MM.1S (cell line): Measurements from ENCODE around the gene TMEM141.

Source experiments
- CTCF ChIP-seq: fragments of 300-600 bp; sonication (generic); IDR thresholded peaks from 2 replicates; pipeline ENCODE4 v1.5.1; 2016; ENCODE audit warnings: antibody characterized with exemption, low read length, mixed read lengths
- EZH2 ChIP-seq: fragments of 300-600 bp; sonication (generic); optimal IDR thresholded peaks from 2 replicates; pipeline ENCODE3; 2017; ENCODE audit warnings: low read depth, mild to moderate bottlenecking, antibody characterized with exemption, low read length, mixed read lengths
- EZH2phosphoT487 ChIP-seq: fragments of 300-600 bp; sonication (generic); IDR thresholded peaks from 2 replicates; pipeline ENCODE4 v1.6.1; 2018; ENCODE audit warnings: antibody characterized with exemption, low read length

GRCh38 chr9:136757328-136757727 lies 33.8 kb upstream of the TMEM141 start:
- TF ChIP-seq CTCF: no peak
- TF ChIP-seq EZH2phosphoT487: no peak
- no peak for TF ChIP-seq EZH2
